Measurements from ENCODE around the gene CCDC150.
"Not testable (repeated sequence)": the region's sequence is repeated elsewhere in the genome, so short reads cannot be mapped to it uniquely, and the experiment has no call there.

The CCDC150 gene

GRCh38 chr2:196718419-196719109 is 79.0 kb downstream of the CCDC150 start:
- no peak for DNase-seq

DNA sequence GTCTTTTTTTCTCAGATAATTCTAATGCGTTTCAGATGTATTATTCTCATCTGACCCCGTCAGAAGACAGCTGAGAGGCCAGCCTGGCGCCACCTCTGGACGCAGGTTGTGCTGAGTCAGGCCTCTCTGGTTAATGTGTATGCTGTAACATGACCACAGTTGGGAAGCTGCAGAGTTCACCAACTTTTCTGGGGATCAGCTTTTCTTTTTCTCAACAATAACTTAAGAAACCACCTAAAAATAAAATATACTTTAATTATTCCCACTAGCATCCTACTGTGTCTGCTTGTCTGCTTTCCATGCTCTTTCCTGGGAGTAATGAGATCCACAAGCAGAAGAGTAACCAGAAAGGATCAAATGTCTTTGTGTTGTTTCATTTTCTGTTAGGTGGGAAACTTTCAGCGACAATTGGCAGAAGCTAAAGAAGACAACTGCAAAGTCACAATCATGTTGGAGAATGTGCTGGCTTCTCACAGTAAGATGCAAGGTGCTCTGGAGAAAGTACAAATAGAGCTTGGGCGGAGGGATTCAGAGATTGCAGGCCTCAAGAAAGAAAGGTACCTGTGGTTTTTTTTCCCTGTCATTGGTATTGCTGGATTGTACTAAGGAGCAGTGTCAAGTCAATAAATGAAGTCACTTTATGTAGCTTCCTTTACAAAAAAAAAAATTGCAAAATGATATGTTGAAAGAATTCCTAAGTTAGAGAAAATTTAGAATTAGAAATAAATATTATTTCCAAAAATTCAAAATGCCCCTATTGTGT is 79.8 kb downstream of the CCDC150 start:
- no peak for DNase-seq

DNA sequence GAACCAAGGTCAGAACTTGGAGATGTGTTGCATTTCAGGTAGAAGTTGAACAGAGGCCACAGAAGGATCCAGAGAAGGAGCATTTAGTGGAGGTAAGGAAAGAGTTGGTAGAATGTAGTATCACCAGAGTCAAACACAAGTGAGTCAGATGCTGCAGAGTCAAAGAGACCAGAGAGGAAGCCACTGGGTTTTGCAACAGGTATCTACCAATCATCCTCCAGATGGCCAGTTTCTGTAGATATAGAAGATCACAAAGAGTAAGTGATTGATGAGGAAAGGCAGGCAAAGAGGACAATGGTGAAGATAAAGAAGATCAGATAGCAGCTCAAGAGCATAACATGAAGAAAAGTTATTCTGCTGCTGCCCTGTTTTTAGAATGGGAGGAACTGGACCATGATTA is 84.1 kb downstream of the CCDC150 start:
- DNase-seq: no peak

GRCh38 chr2:196725218-196725617 is 85.7 kb downstream of the CCDC150 start:
- no peak for DNase-seq

DNA sequence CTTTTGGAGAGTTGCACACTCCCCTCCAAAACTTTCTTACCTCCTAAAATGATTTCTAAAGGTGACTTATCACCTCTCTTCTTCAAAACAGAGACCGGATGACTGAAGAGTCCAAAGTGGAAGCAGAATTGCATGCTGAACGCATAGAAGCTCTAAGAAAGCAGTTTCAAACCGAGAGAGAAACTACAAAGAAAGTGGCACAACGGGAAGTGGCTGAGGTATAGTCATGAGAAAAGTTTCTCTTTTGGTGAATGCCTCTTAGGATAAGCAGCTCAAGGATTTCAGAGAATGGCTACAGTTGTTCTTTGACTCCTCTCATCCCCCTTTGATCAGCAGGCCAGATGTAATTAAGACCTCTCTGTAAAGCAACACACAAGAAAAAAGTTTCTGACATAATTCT is 86.4 kb downstream of the CCDC150 start:
- no peak for DNase-seq

DNA sequence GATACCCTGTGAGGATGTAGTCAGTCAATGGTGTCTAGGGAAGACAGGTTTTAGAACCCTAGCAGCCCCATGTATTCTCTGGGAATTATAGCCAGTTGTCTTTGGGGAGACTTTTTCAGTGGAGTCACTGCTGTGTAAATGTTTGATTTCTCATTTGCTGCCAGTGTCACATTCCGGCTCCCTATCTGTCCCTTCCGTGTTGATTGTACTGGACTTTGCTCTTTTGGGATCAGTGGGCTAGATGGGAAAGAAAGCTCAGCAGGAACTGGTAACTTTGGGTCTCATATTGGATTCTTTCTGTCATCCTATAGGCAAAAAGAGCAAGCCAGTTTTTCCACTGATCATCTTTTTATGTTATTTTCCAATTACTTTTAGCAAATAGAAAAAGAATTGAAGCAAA is 89.9 kb downstream of the CCDC150 start:
- no peak for DNase-seq

GRCh38 chr2:196736646-196737045 is 97.1 kb downstream of the CCDC150 start:
- DNase-seq: not testable (repeated sequence)

DNA sequence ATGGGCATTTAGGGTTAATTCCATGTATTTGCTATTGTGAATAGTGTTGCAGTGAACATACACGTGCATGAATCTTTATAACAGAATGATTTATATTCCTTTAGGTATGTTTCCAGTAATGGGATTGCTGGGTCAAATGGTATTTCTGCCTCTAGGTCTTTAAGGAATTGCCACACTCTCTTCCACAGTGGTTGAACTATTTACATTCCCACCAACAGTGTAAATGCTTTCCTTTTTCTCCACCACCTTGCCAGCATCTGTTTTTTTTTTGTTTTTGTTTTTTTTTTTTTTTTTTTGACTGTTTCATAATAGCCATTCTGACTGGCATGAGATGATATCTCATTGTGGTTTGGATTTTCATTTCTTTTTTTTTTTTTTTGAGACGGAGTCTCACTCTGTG is 97.5 kb downstream of the CCDC150 start:
- DNase-seq: no peak

GRCh38 chr2:196739031-196739430 is 99.5 kb downstream of the CCDC150 start:
- DNase-seq: no peak

DNA sequence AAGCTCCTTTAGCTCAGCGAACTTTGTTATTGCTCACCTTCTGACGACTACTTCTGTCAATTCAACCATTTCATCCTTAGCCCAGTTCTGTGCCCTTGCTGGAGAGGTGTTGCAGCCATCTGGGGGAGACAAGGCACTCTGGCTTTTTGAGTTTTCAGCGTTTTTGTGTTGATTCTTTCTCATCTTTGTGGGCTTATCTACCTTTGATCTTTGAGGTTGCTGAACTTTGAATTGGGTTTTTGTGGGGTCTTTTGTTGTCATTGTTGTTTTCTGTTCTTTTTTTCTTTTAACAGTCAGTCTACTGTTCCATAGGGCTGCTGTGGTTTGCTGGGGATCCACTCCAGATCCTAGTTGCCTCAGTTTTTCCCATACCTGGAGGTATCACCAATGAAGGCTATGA is 102.7 kb downstream of the CCDC150 start:
- DNase-seq: no peak

DNA sequence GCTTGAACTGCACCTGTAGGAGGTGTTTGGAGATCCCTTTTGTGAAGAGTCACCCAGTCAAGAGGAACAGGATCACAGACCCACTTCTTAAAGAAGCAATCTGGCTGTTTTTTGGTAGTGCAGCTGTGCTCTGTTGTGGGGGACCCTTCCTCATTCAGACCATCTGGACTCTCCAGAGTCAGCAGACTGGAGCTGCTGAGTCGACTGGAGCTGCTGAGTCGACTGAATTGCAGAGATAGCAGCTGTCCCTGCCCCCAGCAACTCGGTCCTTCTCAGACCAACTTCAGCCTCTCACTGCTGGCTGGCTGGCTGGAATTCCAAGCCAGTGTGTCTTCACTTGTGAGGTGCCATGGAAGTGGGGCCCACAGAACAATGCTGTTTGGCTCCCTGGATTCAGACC is 103.2 kb downstream of the CCDC150 start:
- DNase-seq: no peak

GRCh38 chr2:196743165-196743564 is 103.7 kb downstream of the CCDC150 start:
- DNase-seq: no peak

DNA sequence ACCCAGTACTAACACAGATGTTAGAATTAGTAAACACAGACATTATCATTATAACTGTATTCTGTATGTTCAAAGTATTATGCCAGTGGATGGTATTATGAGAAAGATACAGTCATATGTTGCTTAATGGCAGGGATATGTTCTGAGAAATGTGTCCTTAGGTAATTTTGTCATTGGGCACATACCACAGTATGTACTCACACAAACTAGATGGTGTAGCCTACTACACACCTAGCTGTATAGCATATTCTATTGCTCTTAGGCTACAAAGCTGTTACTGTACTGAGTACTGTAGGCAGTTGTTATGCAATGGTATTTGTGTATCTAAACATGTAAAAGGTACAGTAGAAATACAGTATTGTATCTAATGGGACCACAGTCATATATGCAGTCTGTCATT is 106.2 kb downstream of the CCDC150 start:
- DNase-seq: no peak

DNA sequence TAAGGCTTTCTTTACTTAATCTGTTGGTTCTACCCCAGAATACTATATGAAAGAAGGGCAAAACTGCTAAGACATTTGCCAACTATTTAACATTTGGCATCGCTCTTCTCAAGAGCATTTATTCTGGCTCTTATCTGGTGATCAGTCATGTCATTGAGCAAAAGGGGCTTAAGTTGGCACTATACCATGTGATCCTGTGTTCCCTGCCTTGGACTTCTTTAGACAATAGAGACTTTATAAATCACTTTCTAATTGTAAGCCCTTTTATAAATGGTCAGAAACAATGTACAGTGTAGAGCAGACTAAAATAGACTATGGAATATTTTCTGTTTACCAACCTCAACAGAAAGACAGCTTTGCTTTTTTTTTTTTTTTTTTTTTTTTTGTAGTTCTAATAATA is 107.9 kb downstream of the CCDC150 start:
- no peak for DNase-seq

DNA sequence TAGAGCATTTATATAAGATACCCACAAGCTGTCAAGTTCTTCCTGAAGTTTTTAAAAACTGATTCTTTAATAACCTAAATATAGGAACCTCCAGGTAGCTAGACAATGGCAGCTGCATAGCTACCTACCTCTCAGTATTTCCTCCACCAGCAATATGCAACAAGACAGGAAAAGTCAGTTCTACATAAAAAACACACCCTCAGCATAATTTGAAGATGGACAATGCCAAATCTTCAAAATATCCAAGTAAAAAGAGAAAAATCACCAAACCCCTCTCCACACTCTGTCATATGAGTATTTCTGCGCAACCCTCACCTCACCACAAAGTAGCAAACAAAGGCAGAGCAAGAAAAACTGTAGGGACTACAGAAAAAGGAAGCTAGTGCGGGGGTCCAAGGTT is 108.6 kb downstream of the CCDC150 start:
- no peak for DNase-seq

DNA sequence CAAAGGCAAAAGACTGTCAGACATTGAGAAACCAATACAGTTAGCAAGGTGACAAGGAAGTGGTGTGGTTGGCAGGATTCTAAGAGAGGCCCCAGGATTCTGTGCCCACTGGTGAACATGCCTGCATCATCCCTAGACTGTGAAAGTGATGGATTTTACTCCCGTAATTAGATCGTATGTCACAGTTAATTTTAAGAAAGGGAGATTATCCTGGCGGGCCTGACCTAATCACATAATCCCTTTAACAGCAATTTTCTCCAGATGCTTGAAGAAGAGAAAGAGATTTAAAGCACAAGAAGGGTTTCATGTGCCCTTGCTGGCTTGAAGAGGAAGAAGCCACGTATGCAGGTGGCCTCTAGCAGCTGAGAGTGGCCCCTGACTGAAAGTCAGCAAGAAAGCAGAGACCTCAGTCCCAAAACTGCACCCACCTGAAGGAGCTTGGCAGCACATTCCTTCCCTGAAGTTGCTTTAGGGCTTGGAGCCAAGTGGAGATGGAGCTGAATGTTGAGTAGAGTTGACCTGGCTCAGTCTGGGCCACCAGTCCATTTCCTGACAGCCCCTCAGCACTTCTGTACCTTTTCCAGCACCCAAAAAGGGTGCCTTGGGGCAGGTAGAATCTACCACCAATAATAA is 110.9 kb downstream of the CCDC150 start:
- DNase-seq: no peak

DNA sequence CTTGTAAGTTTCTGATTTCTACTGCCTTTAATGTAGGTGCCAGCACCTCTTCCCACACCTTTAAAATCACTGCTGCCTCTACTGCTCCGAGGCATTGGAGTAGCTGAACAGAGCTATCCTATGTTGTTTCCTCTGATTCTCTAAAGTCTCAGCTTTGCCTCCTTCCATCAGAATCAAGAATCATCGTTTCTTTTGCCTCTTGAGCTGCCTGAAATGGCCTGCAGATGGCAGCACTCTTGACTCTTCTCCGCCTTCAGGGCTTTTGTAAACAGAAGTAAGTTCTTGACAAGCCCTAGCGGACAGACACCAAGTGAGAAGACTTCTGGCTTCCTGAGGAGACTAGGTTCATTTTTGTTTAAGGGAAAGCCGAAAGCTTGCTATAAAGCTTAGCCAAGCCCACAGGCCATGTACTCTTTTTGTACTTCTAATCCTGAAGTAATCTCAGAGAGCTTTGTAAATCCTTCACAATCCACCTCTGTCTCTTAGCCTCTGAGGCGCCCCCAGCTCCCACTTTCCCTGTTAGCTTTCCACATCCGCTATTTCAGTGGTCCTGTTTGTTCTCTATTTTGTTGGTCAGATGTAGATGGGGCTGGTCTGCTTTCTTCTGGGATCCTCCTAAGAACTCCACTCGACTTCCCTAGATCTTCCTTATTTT is 111.6 kb downstream of the CCDC150 start:
- peak; percentile 75 for DNase-seq

- DNase-seq: no peak
Measured at GRCh38 chr2:196758474-196759377, 119.2 kb downstream of the CCDC150 start.

GRCh38 chr2:196759378-196759706 is 119.8 kb downstream of the CCDC150 start:
- DNase-seq: no peak

GRCh38 chr2:196767101-196767500 is 127.6 kb downstream of the CCDC150 start:
- DNase-seq: no peak

Data from inflammatory macrophage treated with lipopolysaccharide for 4 hours (primary cell).